ENCODE measurements around the gene NLRP2B. TPM values are rescaled to one million over a fixed set of nuclear protein-coding genes. Genes with fewer than 3 reads are reported as not detected.
"Not testable (repeated sequence)": the region's sequence is repeated elsewhere in the genome, so short reads cannot be mapped to it uniquely, and the experiment has no call there.

NLRP2B gene
- not detected for total RNA-seq

DNA sequence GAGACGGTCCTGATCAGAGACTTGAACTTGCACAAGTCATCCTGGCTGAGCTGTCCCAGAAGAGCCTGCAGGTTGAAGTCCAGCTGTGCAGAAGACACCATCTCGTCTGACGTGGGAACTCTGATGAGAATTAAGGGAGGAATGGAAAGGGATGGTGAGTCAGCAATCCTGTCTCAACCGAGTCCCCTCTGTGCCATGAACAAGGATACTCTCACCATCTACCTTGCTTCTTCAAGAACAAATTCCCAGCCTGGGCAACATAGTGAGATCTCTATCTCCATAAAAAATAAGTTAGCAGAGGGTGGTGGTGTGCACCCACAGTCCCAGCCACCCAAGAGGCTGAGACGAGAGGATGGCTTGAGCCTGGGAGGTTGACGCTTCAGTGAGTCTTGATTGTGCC lies at the start of gene NLRP2B:
NLRP2B (minus strand) TSS at position 101 of the 400 bp plus-strand sequence.
- H3K4me3 ChIP-seq = no peak within 1 kb of the TSS
- H3K27ac ChIP-seq = no peak within 1 kb of the TSS
- 80 to 94% methylated on average over 3 of the region's 6 CpGs for WGBS, 2 donors
- H3K4me1 ChIP-seq = no peaks in the 10 kb centered on the region
- H3K36me3 ChIP-seq = no peaks in the 10 kb centered on the region
- DNase-seq = no peak
- intact Hi-C loops (cut with DNase I) = no loop called here
- no peaks in the 10 kb centered on the region for H3K27me3 ChIP-seq
- no peaks in the 10 kb centered on the region for H3K9me3 ChIP-seq
- TF ChIP-seq CTCF (IDR thresholded peaks at IDR 0.05) = no peak
- TF ChIP-seq POLR2A (IDR thresholded peaks at IDR 0.05) = no peak

DNA sequence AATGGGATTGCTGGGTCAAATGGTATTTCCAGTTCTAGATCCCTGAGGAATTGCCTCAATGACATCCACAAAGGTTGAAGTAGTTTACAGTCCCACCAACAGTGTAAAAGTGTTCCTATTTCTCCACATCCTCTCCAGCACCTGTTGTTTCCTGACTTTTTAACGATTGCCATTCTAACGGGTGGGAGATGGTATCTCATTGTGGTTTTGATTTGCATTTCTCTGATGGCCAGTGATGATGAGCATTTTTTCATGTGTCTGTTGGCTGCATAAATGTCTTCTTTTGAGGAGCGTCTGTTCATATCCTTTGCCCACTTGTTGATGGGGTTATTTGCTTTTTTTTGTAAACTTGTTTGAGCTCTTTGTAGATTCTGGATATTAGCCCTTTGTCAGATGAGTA lies 45.9 kb upstream of the NLRP2B start:
- WGBS, 2 donors = 88 to 89% methylated on average over 3 of the region's 3 CpGs
- intact Hi-C loops (cut with DNase I); DNase-seq; H3K9me3 ChIP-seq; H3K4me1 ChIP-seq; H3K27me3 ChIP-seq; H3K4me3 ChIP-seq; H3K27ac ChIP-seq; H3K36me3 ChIP-seq: not testable (repeated sequence)

DNA sequence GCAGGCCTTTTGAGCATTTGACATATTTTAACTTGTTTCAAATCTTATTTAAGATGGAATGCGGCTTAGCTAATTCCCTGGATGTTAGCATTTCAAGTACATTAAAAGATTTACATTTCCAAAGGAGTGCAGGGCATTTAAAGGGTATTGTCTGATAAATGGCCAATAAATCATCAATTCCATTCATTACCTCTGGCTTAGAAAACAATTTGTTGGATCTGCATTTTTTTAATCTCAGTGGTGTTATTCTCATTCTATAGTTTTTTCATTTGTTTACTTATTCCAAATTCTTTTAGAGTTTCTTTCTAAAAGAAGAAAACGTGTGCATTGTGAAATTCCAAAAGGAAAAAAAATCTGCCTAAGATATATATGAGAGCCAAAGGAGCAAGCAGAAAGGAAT lies 1.3 kb upstream of the NLRP2B start:
- no peaks in the 10 kb centered on the region for H3K36me3 ChIP-seq
- H3K27ac ChIP-seq = no peak overlapping the region
- H3K9me3 ChIP-seq = no peaks in the 10 kb centered on the region
- intact Hi-C loops (cut with DNase I) = no loop called here
- H3K4me1 ChIP-seq = no peaks in the 10 kb centered on the region
- H3K27me3 ChIP-seq = no peaks in the 10 kb centered on the region
- TF ChIP-seq CTCF (IDR thresholded peaks at IDR 0.05) = no peak
- TF ChIP-seq POLR2A (IDR thresholded peaks at IDR 0.05) = no peak
- no peak overlapping the region for H3K4me3 ChIP-seq
- DNase-seq = no peak
- 43 to 53% methylated on average over 2 of the region's 2 CpGs for WGBS, 2 donors

- intact Hi-C loops (cut with DNase I) = no loop called here
- H3K9me3 ChIP-seq = peaks cover 0 to 10% (median 0%) of the 10 kb centered on the region in 3 donors
- H3K36me3 ChIP-seq = no peaks in the 10 kb centered on the region
- H3K27me3 ChIP-seq = no peaks in the 10 kb centered on the region
- WGBS, 2 donors = 86% methylated on average over 10 of the region's 37 CpGs; no CpG with 5 or more reads in 1 of the 2 donors
- no peaks in the 10 kb centered on the region for H3K4me1 ChIP-seq
- DNase-seq = no peak
- no peak for TF ChIP-seq CTCF (IDR thresholded peaks at IDR 0.05)
- TF ChIP-seq POLR2A (IDR thresholded peaks at IDR 0.05) = no peak
- no peak overlapping the region for H3K27ac ChIP-seq
- no peak overlapping the region for H3K4me3 ChIP-seq
Measured at GRCh38 chrX:57678686-57679428, 1.2 kb downstream of the NLRP2B start.

GRCh38 chrX:57677132-57677858 lies 2.8 kb downstream of the NLRP2B start:
- TF ChIP-seq POLR2A (IDR thresholded peaks at IDR 0.05) (no peak), CTCF (IDR thresholded peaks at IDR 0.05) (no peak)
- H3K4me3 ChIP-seq = no peak overlapping the region
- no peaks in the 10 kb centered on the region for H3K36me3 ChIP-seq
- H3K27me3 ChIP-seq = no peaks in the 10 kb centered on the region
- intact Hi-C loops (cut with DNase I) = no loop called here
- H3K9me3 ChIP-seq = peaks cover 0 to 17% (median 0%) of the 10 kb centered on the region in 3 donors
- DNase-seq = no peak
- 62 to 78% methylated on average over 3 to 8 of the region's 8 CpGs for WGBS, 2 donors
- H3K4me1 ChIP-seq = no peaks in the 10 kb centered on the region
- no peak overlapping the region for H3K27ac ChIP-seq

Measured in esophagus squamous epithelium (tissue), 5 donors.